Loucy (cell line): ENCODE data around the gene KRTAP19-4.

Experiments used
- EZH2phosphoT487 ChIP-seq: fragments of 200-600 bp; IDR thresholded peaks from 2 replicates; pipeline ENCODE4 v1.6.1; 2018; ENCODE audit warnings: antibody characterized with exemption, mild to moderate bottlenecking, moderate library complexity, borderline replicate concordance
- TF ChIP-seq, protein P1 (sequence below): fragments of 200-600 bp; sonication (generic); conservative IDR thresholded peaks from 2 replicates; pipeline ENCODE4 v1.5.1; 2014; ENCODE audit warnings: mild to moderate bottlenecking, antibody characterized with exemption, low read length

DNA sequence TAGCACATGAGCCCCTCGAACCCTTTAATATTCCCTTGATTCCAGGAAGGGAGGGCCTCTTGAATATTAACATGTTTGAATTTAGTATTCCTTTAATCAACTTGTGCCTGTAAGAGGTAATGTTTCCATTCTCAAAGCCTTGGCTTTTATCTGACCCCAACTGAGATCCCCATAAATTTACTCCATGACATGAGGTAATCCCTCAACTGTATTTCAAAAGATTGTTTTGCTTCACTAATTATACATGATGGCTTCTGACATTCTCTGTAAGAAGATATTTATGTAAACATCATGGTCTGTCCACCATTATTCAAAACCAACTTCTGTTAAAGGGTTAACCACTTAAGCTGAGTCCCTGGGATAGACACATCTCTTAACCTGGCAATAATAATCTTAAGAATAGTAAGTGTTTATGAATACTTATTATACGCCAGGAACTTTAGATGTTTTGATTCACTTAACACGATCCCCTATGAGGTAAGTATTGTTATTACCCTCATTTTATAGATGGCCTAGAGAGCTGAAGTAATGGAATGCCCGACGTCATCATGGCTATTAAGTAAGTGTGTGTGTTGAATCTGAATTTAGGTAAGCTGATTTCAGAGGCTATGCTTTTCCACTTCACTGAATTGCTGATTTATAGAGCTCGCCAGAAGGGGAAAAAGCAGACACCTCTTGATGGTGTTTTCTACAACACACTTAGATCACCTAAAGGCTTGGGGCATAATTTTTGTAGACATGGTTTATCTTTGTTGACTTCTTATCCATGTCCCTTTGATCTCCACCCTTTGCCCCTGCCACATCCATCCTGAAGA, 27.9 kb downstream of the KRTAP19-4 start:
- TF ChIP-seq, protein P1, sequence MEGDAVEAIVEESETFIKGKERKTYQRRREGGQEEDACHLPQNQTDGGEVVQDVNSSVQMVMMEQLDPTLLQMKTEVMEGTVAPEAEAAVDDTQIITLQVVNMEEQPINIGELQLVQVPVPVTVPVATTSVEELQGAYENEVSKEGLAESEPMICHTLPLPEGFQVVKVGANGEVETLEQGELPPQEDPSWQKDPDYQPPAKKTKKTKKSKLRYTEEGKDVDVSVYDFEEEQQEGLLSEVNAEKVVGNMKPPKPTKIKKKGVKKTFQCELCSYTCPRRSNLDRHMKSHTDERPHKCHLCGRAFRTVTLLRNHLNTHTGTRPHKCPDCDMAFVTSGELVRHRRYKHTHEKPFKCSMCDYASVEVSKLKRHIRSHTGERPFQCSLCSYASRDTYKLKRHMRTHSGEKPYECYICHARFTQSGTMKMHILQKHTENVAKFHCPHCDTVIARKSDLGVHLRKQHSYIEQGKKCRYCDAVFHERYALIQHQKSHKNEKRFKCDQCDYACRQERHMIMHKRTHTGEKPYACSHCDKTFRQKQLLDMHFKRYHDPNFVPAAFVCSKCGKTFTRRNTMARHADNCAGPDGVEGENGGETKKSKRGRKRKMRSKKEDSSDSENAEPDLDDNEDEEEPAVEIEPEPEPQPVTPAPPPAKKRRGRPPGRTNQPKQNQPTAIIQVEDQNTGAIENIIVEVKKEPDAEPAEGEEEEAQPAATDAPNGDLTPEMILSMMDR = no peak
- no peak for TF ChIP-seq EZH2phosphoT487
